GM21515 (cell line): ENCODE results near the gene DIRAS1.
"Not testable (repeated sequence)": the region's sequence is repeated elsewhere in the genome, so short reads cannot be mapped to it uniquely, and the experiment has no call there.

Experiments
- ATAC-seq: cut with Tn5 transposase; IDR thresholded peaks from one replicate; pipeline ENCODE4 v1.9.1; 2021; ENCODE audit not compliant: unreplicated experiment

DIRAS1 gene

DNA sequence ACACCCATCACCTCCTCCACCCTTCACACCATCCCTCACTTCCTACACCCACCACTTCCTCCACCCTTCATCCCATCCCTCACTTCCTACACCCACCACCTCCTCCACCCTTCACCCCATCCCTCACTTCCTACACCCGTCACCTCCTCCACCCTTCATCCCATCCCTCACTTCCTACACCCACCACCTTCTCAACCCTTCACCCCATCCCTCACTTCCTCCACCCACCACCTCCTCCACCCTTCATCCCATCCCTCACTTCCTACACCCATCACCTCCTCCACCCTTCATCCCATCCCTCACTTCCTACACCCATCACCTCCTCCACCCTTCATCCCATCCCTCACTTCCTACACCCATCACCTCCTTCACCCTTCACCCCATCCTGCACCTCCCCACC is 7.1 kb downstream of the DIRAS1 start:
- not testable (repeated sequence) for ATAC-seq

DNA sequence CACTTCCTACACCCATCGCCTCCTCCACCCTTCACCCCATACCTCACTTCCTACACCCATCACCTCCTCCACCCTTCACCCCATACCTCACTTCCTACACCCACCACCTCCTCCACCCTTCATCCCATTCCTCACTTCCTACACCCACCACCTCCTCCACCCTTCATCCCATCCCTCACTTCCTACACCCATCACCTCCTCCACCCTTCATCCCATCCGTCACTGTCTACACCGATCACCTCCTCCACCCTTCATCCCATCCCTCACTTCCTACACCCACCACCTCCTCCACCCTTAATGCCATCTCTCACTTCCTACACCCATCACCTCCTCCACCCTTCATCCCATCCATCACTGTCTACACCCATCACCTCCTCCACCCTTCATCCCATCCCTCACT is 8.0 kb downstream of the DIRAS1 start:
- not testable (repeated sequence) for ATAC-seq

GRCh38 chr19:2711875-2712205 is 9.3 kb downstream of the DIRAS1 start:
- ATAC-seq: no peak

- no peak for ATAC-seq
Observed at GRCh38 chr19:2711172-2711874, 9.8 kb downstream of the DIRAS1 start.

DNA sequence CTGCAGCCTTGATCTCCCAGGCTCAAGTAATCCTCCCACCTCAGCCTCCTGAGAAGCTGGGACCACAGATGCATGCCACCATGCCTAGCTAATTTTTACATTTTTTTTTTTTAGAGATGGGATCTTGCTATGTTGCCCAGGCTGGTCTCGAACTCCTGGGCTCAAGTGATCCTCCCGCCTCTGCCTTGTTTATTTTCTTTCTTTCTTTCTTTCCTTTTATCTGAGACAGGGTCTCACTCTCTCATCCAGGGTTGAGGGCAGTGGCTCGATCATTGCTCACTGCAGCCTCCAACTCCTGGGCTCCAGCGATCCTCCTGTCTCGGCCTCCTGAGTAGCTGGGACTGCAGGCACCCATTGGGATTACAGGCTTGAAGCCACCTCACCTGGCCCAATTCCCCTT is 14.9 kb downstream of the DIRAS1 start:
- no peak for ATAC-seq

DNA sequence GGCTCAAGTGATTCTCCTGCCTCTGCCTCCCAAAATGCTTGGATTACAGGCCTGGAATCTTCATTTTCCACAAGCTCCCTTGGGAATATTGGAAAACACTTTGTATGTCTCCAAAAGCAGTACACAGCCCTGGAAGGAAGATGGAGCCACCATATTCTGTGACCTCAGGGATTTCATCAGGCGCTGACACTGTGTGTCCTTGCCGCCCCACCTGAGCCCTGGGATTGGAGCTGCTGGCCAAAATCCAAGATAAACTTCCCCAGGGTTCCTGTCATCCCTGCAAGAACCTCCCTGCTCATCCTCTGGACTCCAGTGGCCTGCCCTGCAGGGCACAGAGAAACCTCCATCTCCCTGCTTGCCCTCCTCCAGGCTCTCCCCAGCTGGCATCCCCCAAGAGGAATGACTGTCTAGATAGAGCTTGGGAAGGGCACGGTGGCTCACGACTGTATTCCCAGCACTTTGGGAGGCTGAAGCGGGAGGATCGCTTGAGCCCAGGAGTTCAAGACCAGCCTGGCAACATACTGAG is 17.4 kb downstream of the DIRAS1 start:
- ATAC-seq: no peak

DNA sequence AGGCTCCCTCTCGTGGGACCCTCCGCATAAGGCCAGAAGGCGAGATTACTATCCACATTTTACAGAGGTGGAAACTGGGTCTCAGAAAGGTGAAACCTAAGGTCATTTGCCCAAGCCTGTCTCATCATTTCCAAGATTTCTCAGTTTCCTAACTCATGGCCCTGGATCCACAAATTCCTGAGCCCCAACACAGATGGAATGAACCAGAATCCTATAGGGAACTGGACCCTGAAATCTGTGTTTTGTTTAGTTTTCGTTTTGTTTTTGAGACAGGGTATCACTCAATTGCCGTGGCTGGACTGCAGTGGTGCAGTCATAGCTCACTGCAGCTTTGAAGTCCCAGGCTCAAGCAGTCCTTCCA is 18.1 kb downstream of the DIRAS1 start:
- no peak for ATAC-seq

DNA sequence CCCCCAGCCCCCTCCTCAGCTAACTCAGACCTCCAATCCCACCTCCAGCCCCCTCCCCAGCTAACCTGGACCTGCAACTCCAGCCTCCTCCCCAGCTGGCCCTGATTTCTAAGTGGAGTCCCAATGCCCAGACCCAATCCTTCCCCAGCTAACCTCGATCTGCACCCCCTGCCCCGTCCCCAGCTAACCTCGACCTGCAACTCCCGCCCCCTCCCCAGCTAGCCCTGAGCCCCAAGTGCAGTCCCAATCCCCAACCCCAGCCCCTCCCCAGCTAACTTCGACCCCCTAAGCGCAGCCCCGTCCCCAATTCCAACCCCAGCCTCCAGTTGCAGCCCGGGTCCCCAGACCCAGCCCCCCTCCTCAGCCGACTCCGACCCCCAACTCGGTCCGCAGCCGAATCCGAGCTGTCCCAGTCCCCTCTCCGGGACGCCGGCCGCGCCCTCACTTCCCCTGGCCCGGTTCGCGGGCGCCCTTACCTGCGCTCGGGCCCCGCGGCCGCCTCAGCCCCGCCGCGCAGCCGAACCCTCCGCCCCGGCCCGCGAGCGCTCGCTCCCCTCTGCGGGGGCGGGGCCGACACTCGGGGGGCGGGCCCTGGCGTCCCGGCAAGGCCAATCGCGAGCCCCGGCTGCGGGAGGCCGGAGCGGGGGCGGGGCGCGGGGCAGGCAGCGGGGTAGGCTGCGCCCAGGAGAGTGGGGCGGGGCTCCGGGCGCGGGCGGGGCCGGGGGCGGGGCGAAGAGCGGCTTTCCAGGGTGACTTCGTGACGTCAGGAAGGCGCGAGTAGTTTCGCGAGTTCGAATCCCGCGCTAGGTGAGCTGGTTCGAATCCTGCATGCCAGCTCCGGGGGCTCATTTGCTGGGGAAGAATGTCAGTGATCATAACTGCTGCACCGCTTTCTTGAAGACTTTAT is 18.7 kb downstream of the DIRAS1 start, which contains the start of gene GNG7:
Gene GNG7 (minus strand): TSS at position 525 of the 907 bp plus-strand sequence. CDS start 182,006 bp downstream, outside the sequence.
- ATAC-seq: peak; percentile 61

DNA sequence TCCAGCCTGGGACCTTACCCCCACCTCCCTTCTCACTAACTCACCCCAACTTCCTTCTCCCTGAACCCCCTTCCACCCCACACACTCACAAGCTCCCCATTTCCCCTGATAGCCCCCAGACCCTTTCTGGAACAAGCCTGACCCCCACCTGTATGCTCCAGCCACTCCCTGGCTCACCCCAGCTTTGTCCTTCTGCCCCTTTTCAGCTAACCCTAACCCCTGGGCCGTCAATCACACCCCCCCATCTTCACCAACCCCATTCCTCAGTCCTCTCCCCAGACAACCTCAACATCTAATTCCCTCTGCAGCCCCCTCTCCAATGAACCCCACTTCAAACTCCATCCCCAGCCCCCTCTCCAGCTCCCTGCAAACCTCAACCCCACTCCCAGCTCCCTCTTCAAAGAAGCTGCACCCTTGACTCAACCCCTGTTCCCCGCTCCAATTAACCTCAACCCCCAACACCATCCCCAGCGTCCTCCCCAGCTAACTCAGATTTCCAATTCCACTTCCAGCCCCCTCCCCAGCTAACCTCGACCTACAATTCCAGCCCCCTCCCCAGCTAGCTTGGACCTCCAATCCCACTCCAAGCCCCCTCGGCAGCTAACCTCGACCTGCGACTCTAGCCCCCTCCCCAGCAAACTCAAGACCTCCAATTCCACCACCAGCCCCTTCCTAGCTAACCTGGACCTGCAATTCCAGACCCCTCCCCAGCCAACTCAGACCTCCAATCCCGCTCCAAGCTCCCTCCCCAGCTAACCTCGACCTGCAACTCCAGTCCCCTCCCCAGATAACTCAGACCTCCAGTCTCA is 19.6 kb downstream of the DIRAS1 start:
- ATAC-seq: no peak

GRCh38 chr19:2700660-2701360 is 20.4 kb downstream of the DIRAS1 start:
- no peak for ATAC-seq

DNA sequence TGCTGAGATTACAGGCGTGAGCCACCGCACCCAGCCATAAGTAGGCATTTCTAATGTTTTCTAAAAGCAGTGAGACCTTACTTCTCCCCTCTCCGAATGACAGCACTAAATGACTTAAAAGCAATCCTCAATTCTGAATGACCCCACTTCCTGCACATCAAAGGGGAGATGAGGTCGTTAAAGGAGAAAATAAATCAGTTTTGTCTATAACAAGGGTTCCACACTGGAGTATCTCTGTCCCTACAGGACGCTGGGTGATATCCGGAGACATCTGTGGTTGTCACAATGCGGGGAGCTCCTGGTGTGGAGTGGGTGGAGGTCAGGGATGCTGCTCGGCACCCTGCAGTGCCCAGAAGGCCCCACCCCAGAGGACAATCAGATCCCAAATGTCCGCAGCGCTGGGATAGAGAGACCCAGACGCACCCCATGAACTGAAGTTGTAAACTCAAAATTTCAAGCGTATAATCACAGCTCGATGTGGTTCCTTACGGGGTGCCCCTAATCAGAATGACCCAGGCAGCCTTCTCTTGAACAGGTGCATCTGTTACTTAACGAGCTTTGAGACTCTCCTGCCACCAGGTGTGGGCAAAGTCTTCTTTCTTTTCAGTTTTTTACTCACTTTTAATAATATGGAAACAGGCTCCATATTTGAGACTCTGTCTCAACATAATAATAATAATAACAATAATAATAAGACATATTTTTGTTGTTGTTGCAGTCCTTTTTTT is 21.6 kb downstream of the DIRAS1 start:
- ATAC-seq: no peak

DNA sequence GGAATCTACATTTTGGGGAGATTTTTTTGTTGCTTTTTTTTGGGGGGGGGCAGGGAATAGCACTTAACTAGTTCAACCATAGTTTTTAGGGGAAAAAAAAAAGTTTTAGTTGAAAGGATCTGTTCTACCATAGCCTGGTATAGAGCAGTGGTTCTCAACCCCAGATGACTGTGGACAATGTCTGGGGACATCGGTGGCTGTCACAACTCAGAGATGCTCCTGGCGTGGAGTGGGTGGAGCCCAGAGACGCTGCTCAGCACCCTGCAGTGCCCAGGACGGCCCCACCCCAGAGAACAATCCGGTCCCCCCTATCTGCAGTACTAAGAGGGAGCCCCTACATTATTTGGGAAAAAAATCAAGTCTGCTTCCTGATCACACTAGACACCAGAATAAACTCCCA is 27.0 kb downstream of the DIRAS1 start:
- no peak for ATAC-seq

DNA sequence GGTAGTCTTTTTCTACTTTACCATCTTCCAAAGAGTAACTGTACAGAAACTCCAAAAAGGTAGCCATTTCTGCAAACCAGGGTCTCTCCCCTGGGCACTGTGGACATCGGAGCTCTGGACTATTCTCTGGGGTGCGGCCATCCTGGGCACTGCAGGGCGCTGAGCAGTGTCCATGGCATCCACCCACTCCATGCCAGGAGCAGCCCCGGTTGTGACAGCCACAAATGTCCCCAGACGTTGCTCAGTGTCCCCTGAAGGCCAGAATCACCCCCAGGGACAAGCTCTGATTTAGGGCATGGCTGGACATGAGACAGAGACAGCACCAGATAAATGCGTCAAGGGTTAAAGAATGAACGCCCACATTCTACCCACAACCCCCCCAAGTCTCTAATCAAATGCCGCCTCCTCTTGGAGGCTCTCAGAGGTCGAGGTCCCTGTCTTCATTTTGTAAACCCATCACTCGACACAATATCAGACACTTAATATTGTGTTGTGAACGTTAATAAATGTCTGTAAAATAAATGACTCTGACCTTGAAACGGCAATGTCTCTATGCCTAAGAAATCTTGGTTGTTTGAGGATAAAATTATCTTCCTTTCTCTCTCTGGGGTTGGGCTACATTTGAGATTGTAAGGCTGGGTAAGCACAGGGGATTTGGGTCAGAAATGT is 27.5 kb downstream of the DIRAS1 start:
- ATAC-seq: no peak

- no peak for ATAC-seq
Observed at GRCh38 chr19:2691951-2692350, 29.2 kb downstream of the DIRAS1 start.

DNA sequence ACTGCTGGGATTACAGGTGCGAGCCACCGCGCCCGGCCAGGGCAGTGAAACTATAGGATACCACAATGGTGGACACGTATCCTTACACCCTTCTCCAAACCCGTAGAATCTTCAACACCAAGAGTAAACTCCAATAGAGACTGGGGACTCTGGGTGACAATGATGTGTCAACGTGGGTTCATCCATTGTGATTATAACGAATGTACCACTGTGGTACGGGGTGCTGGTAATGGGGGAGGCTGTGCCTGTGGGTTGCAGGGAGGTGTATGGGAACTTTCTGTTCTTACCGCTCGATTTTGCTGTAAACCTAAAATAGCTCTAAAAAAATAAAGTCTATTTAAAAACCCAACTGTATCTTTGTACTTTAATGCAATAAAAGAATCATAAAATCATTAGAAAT is 30.3 kb downstream of the DIRAS1 start:
- no peak for ATAC-seq

DNA sequence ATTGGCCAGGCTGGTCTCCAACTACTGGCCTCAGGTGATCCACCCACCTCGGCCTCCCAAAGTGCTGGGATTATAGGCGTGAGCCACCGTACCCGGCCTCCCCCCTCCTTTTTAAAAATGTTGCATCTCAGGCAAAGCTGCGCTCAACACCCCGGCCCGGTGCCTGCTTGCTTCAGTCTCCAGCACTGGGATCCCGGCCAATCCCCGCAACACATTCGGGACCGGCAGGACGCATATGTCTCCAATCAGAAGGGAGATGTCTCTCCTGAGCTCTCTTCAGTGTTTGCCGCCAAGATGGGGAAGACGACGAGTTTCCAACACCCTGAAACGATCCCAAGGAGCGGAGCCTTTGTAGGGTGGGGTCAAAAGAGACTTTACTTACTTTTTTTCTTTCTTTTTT is 34.8 kb downstream of the DIRAS1 start:
- no peak for ATAC-seq

GRCh38 chr19:2685204-2685704 is 35.9 kb downstream of the DIRAS1 start:
- no peak for ATAC-seq

DNA sequence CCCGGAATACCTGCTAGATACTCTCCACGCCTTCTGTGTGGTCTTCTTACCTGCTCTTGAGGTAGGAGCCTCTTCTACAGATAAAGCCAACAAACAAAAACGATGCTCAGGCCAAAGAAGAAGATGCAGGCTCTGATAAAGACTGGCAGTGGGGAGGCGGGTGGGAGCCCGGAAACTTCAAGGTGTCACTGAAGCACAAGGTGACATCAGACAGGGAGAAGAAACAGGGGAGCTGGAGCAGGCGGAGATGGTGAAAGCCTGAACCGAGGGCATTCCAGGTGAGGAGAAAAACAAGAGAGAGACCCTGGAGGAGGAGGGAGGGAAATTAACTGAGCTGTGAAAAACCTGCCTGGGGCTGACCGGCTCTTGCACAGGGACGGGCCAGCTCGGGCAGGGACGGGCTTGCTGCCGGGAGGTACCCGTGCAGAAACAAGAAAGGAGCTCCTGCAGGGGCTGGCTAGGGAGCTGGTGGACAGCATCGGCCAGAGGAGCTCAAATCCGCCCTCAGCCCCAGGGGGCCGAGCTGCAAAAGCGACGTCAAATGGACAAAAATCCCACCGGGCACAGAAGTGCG is 37.7 kb downstream of the DIRAS1 start:
- no peak for ATAC-seq

- no peak for ATAC-seq
Observed at GRCh38 chr19:2680808-2681207, 40.4 kb downstream of the DIRAS1 start.
